Aorta (tissue), 5 donors: ENCODE results near the gene ANKRD44. TPM values are rescaled to one million over a fixed set of nuclear protein-coding genes. Genes with fewer than 3 reads are reported as not detected.
A peak's percentile ranks its signal among the peaks of the same experiment; 100 is the strongest.

Experiments used
- ATAC-seq: fragments of 200-7000 bp; cut with Tn5 transposase; one replicate; pipeline ENCODE4 v1.9.1; 2022; ENCODE audit warnings: moderate library complexity; ENCODE audit not compliant: low FRiP score
- DNase-seq, 2 donors: peaks; one replicate each; pipeline ENCODE4 v3.0.0-alpha.2; 2020
- H3K27ac ChIP-seq, 2 donors: one replicate each; pipeline ENCODE4 v1.5.1; 2013; ENCODE audit warnings: low read length in 2 of 2, mild to moderate bottlenecking in 2 of 2, moderate library complexity in 2 of 2, control low read depth in 1 of 2, inconsistent platforms in 1 of 2, low read depth in 1 of 2
- H3K27me3 ChIP-seq, 2 donors: one replicate each; pipeline ENCODE4 v1.6.1; 2013; ENCODE audit warnings: control low read depth in 1 of 2, low read length in 1 of 2, mild to moderate bottlenecking in 1 of 2, moderate library complexity in 1 of 2; ENCODE audit not compliant: insufficient read depth in 2 of 2, control insufficient read depth in 1 of 2
- H3K36me3 ChIP-seq, 2 donors: one replicate each; pipeline ENCODE4 v1.6.1; 2013; ENCODE audit warnings: control low read depth in 1 of 2, low read length in 1 of 2, mild to moderate bottlenecking in 1 of 2; ENCODE audit not compliant: insufficient read depth in 2 of 2, control insufficient read depth in 1 of 2
- H3K4me1 ChIP-seq, 2 donors: one replicate each; pipeline ENCODE4 v1.6.1; 2013; ENCODE audit warnings: low read length in 2 of 2, control low read depth in 1 of 2, mild to moderate bottlenecking in 1 of 2, moderate library complexity in 1 of 2; ENCODE audit not compliant: insufficient read depth in 2 of 2, control insufficient read depth in 1 of 2
- H3K4me3 ChIP-seq, 2 donors: one replicate each; pipeline ENCODE4 v1.5.1; 2013; ENCODE audit warnings: low read length in 2 of 2, control low read depth in 1 of 2, mild to moderate bottlenecking in 1 of 2
- H3K9me3 ChIP-seq: one replicate; pipeline ENCODE4 v1.6.1; 2013; ENCODE audit warnings: mild to moderate bottlenecking, low read length; ENCODE audit not compliant: control insufficient read depth
- WGBS, 2 donors: extraction: QIAGEN DNeasy Blood & Tissue Kit; methylation state at CpG; one replicate each; pipeline ENCODE4 v1.1.7; 2013; 5-methylcytosine and 5-hydroxymethylcytosine counted together
- intact Hi-C, 2 donors: fragments of 100-400 bp; cut with DNase I; formaldehyde crosslinking; loops; one replicate each; pipeline versions ENCODE4 v1.14.2 to v1.15.0; 2022
- long read RNA-seq, 2 donors: library from polyadenylated mRNA; unstranded; transcript quantifications; one replicate each; pipeline ENCODE4 v2.0.0, GENCODE V29; 2020 to 2021
- polyA plus RNA-seq, 2 donors: library from polyadenylated mRNA; stranded (reverse); fragments of 200-250 nt; gene quantifications; one replicate each; pipeline ENCODE4 v1.2.3, GENCODE V29; 2013
- total RNA-seq, 2 donors: library from RNA; stranded (reverse); fragmentation: NEBNext Ultra II Directional; extraction: Animal tissue kit (Norgen Biotek cat#: 25700); gene quantifications; one replicate each; pipeline ENCODE4 v1.2.1, GENCODE V29; 2021
- donor health status: healthy with polysubstance abuse.
- donor health status: Bipolar disorder and iron deficiency.
- donor health status: DM: no; HTN: no; CAD: no.
- donor health status: DM: no; HTN: no; CAD: no.
- donor health status: DM: yes; HTN: yes; CAD: no.

The ANKRD44 gene
- total RNA-seq (10 to 100 TPM; 53.3 to 62.6 TPM), polyA plus RNA-seq (10 to 100 TPM in 1 of 2 donors, 1 to 10 TPM in 1; 4.5 to 14.4 TPM)
- long read RNA-seq, donor 1, full-length matches to known transcripts: 8 of 45 reads
- long read RNA-seq, donor 1, partial matches to known transcripts: 13 of 45 reads
- long read RNA-seq, donor 1, other reads (novel, unspliced or antisense): 24 of 45 reads
- long read RNA-seq, donor 2, full-length matches to known transcripts: 3 of 17 reads
- long read RNA-seq, donor 2, partial matches to known transcripts: 1 of 17 reads
- long read RNA-seq, donor 2, other reads (novel, unspliced or antisense): 13 of 17 reads

GRCh38 chr2:197310271-197310985 is at the start of gene ANKRD44:
TSS of gene ANKRD44 (minus strand) at chr2:197310780. CDS start at chr2:197310604, 176 bp downstream.
- Histone ChIP-seq H3K4me3 (peak within 1 kb of the TSS; percentile 78 to 97), H3K27me3 (no peaks in the 10 kb centered on the region), H3K27ac (peak within 1 kb of the TSS; percentile 43 to 95), H3K36me3 (no peaks in the 10 kb centered on the region), H3K9me3 (no peaks in the 10 kb centered on the region), H3K4me1 (peaks cover 2 to 9% of the 10 kb centered on the region in 2 donors)
- WGBS, 2 donors: 0 to 1% methylated on average over 75 to 102 of the region's 102 CpGs
- intact Hi-C loops: loop anchor here (2.0 to 10.0 kb wide), 3 partner anchors 120 to 296 kb away; no protein-coding TSS in a partner anchor
- DNase-seq: peak; percentile 96 to 97
- ATAC-seq: peak; percentile 96

GRCh38 chr2:197359859-197360258 is 49.3 kb upstream of the ANKRD44 start:
- Histone ChIP-seq H3K4me3 (no peak overlapping the region), H3K27me3 (no peaks in the 10 kb centered on the region), H3K36me3 (no peaks in the 10 kb centered on the region), H3K4me1 (no peaks in the 10 kb centered on the region), H3K27ac (no peak overlapping the region), H3K9me3 (no peaks in the 10 kb centered on the region)
- 96 to 100% methylated on average over 1 of the region's 1 CpG for WGBS, 2 donors
- intact Hi-C loops: no loop called here
- no peak for ATAC-seq
- DNase-seq: no peak

- no peaks in the 10 kb centered on the region for H3K4me1 ChIP-seq
- ATAC-seq (no peak), DNase-seq (no peak)
- no peaks in the 10 kb centered on the region for H3K27me3 ChIP-seq
- intact Hi-C loops: no loop called here
- H3K9me3 ChIP-seq: peaks cover 2% of the 10 kb centered on the region
- no peak overlapping the region for H3K4me3 ChIP-seq
- 67 to 75% methylated on average over 2 of the region's 2 CpGs for WGBS, 2 donors
- no peak overlapping the region for H3K27ac ChIP-seq
- no peaks in the 10 kb centered on the region for H3K36me3 ChIP-seq
Measured at GRCh38 chr2:197358931-197359330, 48.4 kb upstream of the ANKRD44 start.

GRCh38 chr2:197357986-197358385 is 47.4 kb upstream of the ANKRD44 start:
- WGBS, 2 donors: 80 to 88% methylated on average over 1 of the region's 1 CpG
- Histone ChIP-seq H3K4me3 (no peak overlapping the region), H3K36me3 (no peaks in the 10 kb centered on the region), H3K4me1 (no peaks in the 10 kb centered on the region), H3K9me3 (peaks cover 2% of the 10 kb centered on the region), H3K27ac (no peak overlapping the region), H3K27me3 (peaks cover 0 to 2% of the 10 kb centered on the region in 2 donors)
- intact Hi-C loops: no loop called here
- DNase-seq (no peak), ATAC-seq (no peak)

GRCh38 chr2:197356136-197356535 is 45.6 kb upstream of the ANKRD44 start:
- Histone ChIP-seq H3K4me1 (no peaks in the 10 kb centered on the region), H3K27ac (no peak overlapping the region), H3K36me3 (no peaks in the 10 kb centered on the region), H3K9me3 (peaks cover 2% of the 10 kb centered on the region), H3K27me3 (peaks cover 0 to 2% of the 10 kb centered on the region in 2 donors), H3K4me3 (no peak overlapping the region)
- DNase-seq (no peak), ATAC-seq (no peak)
- intact Hi-C loops: no loop called here
- WGBS, 2 donors: 85 to 86% methylated on average over 5 of the region's 5 CpGs

GRCh38 chr2:197354169-197354558 is 43.6 kb upstream of the ANKRD44 start:
- intact Hi-C loops: no loop called here
- H3K27ac ChIP-seq: no peak overlapping the region
- peaks cover 0 to 2% of the 10 kb centered on the region in 2 donors for H3K27me3 ChIP-seq
- ATAC-seq (no peak), DNase-seq (no peak)
- no peaks in the 10 kb centered on the region for H3K36me3 ChIP-seq
- H3K4me3 ChIP-seq: no peak overlapping the region
- H3K9me3 ChIP-seq: peaks cover 2% of the 10 kb centered on the region
- WGBS, 2 donors: 97% methylated on average over 4 of the region's 4 CpGs
- H3K4me1 ChIP-seq: no peaks in the 10 kb centered on the region

- Histone ChIP-seq H3K36me3 (no peaks in the 10 kb centered on the region), H3K4me1 (no peaks in the 10 kb centered on the region), H3K9me3 (peaks cover 2% of the 10 kb centered on the region), H3K4me3 (no peak overlapping the region), H3K27ac (no peak overlapping the region), H3K27me3 (peaks cover 0 to 2% of the 10 kb centered on the region in 2 donors)
- no peak for ATAC-seq
- no peak for DNase-seq
- intact Hi-C loops: no loop called here
- WGBS, 2 donors: 83 to 86% methylated on average over 3 of the region's 3 CpGs
Measured at GRCh38 chr2:197353393-197354168, 43.0 kb upstream of the ANKRD44 start.

- no peak for ATAC-seq
- Histone ChIP-seq H3K27ac (no peak overlapping the region), H3K27me3 (peaks cover 0 to 2% of the 10 kb centered on the region in 2 donors), H3K4me3 (no peak overlapping the region), H3K4me1 (no peaks in the 10 kb centered on the region), H3K36me3 (no peaks in the 10 kb centered on the region), H3K9me3 (peaks cover 2% of the 10 kb centered on the region)
- intact Hi-C loops: no loop called here
- WGBS, 2 donors: 95 to 96% methylated on average over 2 of the region's 2 CpGs
- no peak for DNase-seq
Measured at GRCh38 chr2:197349699-197350098, 39.1 kb upstream of the ANKRD44 start.
